AG10803 (cell line): ENCODE data around the gene CLDN18.

Experiments used
- DNase-seq: peaks from one replicate; pipeline ENCODE4 v3.0.0; 2010; ENCODE audit warnings: low read depth
- H3K4me3 ChIP-seq: 2 replicates; pipeline ENCODE4 v1.5.1; 2011; ENCODE audit warnings: mild to moderate bottlenecking, low read length, control low read depth
- TF ChIP-seq, protein P1 (sequence below): conservative IDR thresholded peaks from 2 replicates; pipeline ENCODE4 v1.5.1; 2011; ENCODE audit warnings: mild to moderate bottlenecking, low read length, control low read depth, inconsistent platforms

The CLDN18 gene

DNA sequence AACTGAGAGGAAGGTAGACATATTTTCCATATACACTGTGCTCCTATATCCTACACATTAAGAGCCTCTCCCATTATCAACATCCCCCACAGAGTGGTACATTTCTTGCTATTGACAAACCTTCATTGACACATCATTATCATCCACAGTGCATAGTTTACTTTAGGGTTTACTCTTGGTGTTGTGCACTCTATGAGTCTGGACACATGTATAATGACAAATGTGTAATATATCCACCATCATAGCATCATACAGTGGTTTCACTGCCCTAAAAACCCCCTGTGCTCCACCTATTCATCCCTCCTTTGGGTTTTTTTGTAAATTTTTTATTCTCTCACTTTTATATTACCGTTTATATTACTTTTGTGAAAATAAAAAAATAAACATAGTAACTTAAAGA, 22.2 kb upstream of the CLDN18 start:
- DNase-seq = no peak
- TF ChIP-seq, protein P1, sequence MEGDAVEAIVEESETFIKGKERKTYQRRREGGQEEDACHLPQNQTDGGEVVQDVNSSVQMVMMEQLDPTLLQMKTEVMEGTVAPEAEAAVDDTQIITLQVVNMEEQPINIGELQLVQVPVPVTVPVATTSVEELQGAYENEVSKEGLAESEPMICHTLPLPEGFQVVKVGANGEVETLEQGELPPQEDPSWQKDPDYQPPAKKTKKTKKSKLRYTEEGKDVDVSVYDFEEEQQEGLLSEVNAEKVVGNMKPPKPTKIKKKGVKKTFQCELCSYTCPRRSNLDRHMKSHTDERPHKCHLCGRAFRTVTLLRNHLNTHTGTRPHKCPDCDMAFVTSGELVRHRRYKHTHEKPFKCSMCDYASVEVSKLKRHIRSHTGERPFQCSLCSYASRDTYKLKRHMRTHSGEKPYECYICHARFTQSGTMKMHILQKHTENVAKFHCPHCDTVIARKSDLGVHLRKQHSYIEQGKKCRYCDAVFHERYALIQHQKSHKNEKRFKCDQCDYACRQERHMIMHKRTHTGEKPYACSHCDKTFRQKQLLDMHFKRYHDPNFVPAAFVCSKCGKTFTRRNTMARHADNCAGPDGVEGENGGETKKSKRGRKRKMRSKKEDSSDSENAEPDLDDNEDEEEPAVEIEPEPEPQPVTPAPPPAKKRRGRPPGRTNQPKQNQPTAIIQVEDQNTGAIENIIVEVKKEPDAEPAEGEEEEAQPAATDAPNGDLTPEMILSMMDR = no peak
- no peak overlapping the region for H3K4me3 ChIP-seq

GRCh38 chr3:137988152-137988551, 21.8 kb upstream of the CLDN18 start:
- H3K4me3 ChIP-seq = no peak overlapping the region
- no peak for DNase-seq
- TF ChIP-seq, protein P1 = no peak

GRCh38 chr3:137988982-137989381, 21.0 kb upstream of the CLDN18 start:
- H3K4me3 ChIP-seq = no peak overlapping the region
- DNase-seq = no peak
- TF ChIP-seq, protein P1 = no peak

DNA sequence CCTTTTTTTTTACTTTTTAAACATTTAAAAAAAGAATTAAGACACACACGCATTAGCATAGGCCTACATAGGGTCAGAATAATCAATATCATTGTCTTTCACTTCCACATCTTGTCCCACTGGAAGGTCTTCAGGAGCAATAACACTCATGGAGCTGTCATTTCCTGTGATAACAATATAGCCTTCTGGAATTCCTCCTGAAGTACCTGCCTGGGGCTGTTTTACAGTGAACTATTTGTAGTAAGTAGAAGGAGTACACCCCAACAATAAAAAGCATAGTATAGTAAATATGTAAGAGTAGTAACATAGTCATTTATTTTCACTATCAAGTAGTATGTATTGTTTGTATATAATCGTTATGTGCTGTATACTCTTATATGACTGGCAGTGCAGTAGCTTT, 19.5 kb upstream of the CLDN18 start:
- TF ChIP-seq, protein P1 = no peak
- no peak for DNase-seq

GRCh38 chr3:137992592-137992991, 17.4 kb upstream of the CLDN18 start:
- no peak overlapping the region for H3K4me3 ChIP-seq
- DNase-seq = no peak
- TF ChIP-seq, protein P1 = no peak

More for the DNA sequence above, 19.5 kb upstream of the CLDN18 start:
- no peak overlapping the region for H3K4me3 ChIP-seq

- TF ChIP-seq, protein P1 = no peak
- DNase-seq = no peak
- no peak overlapping the region for H3K4me3 ChIP-seq
Measured at GRCh38 chr3:137998121-137999042, 11.6 kb upstream of the CLDN18 start.

DNA sequence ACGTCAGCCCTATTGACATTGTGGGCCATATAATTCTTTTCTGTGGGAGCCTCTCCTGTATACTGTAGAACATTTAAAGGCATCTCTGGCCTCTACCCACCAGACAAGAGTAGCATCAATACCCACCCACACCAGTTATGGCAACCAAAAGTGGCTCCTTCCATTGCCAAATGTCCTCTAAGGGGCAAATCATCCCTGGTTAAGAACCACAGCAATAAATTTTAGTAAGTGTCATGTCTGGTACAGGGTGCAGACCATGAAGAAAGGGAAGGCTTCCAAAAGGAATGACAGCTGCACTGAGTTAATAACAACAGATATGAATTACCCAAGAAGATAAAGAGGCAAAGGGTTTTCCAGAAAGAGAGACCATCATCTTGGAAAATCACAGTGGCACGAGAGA, 6.9 kb upstream of the CLDN18 start:
- no peak overlapping the region for H3K4me3 ChIP-seq
- TF ChIP-seq, protein P1 = no peak
- DNase-seq = no peak
